K562 (cell line): ENCODE measurements around the gene MOCS3. TPM values are rescaled to one million over a fixed set of nuclear protein-coding genes. Genes with fewer than 3 reads are reported as not detected.

ENCODE experiments used
- CREB1 ChIP-seq, 2 experiments: sonication (generic) in 1 of 2; formaldehyde crosslinking in 1 of 2; IDR thresholded peaks; 2 replicates each; pipeline versions ENCODE4 v1.6.1 to v1.8.0; 2012 to 2022; ENCODE audit warnings: inconsistent platforms in 1 of 2, mild to moderate bottlenecking in 1 of 2, missing genetic modification reagents in 1 of 2, moderate library complexity in 1 of 2
- E2F4 ChIP-seq: sonication (generic); formaldehyde crosslinking; IDR thresholded peaks from 2 replicates; pipeline ENCODE4 v1.8.0; 2022; ENCODE audit warnings: mild to moderate bottlenecking, low read depth, missing genetic modification reagents
- HDAC3 ChIP-seq: fragments of 450-650 bp; IDR thresholded peaks from 2 replicates; pipeline ENCODE4 v1.6.1; 2018; ENCODE audit warnings: borderline replicate concordance, mild to moderate bottlenecking, moderate library complexity; ENCODE audit not compliant: partially characterized antibody
- ID3 ChIP-seq, 2 experiments: fragments of 250-450 bp in 1 of 2; fragments of 450-650 bp in 1 of 2; sonication (Bioruptor Pico) in 1 of 2; IDR thresholded peaks; 2 replicates each; pipeline versions ENCODE4 v1.6.1 to v1.8.0; 2016 to 2021; ENCODE audit warnings: mild to moderate bottlenecking in 2 of 2, moderate library complexity in 2 of 2, missing compliant biosample characterization in 1 of 2, missing genetic modification characterization in 1 of 2
- MEF2D ChIP-seq: conservative IDR thresholded peaks from 2 replicates; pipeline ENCODE4 v1.6.1; 2016; ENCODE audit warnings: low read depth, missing genetic modification characterization, missing compliant biosample characterization
- MIER1 ChIP-seq: fragments of 450-650 bp; IDR thresholded peaks from 2 replicates; pipeline ENCODE4 v1.6.1; 2016; ENCODE audit warnings: antibody characterized with exemption, mild to moderate bottlenecking, low read depth
- NR2C2 ChIP-seq, 2 experiments: fragments of 200-800 bp in 1 of 2; sonication (Bioruptor generic) in 1 of 2; sonication (generic) in 1 of 2; formaldehyde crosslinking in 1 of 2; IDR thresholded peaks; 2 replicates each; pipeline versions ENCODE4 v1.6.1 to v1.8.0; 2016 to 2022; ENCODE audit warnings: mild to moderate bottlenecking in 1 of 2, missing compliant biosample characterization in 1 of 2, missing genetic modification characterization in 1 of 2, missing genetic modification reagents in 1 of 2
- NR3C1 ChIP-seq: sonication (generic); formaldehyde crosslinking; IDR thresholded peaks from 2 replicates; pipeline ENCODE4 v1.8.1; 2022; ENCODE audit warnings: missing genetic modification reagents
- OTX1 ChIP-seq: fragments of 450-650 bp; formaldehyde crosslinking; IDR thresholded peaks from 2 replicates; pipeline ENCODE4 v1.4.0; 2022; ENCODE audit warnings: mild to moderate bottlenecking
- TEAD1 ChIP-seq, 2 experiments: fragments of 450-650 bp in 1 of 2; sonication (generic) in 1 of 2; formaldehyde crosslinking; IDR thresholded peaks; 2 replicates each; pipeline versions ENCODE4 v1.4.0 to v1.8.0; 2020 to 2022; ENCODE audit warnings: mild to moderate bottlenecking in 2 of 2, missing genetic modification reagents in 1 of 2
- TEAD4 ChIP-seq, 2 experiments: sonication (generic) in 1 of 2; formaldehyde crosslinking in 1 of 2; IDR thresholded peaks; 2 replicates each; pipeline versions ENCODE4 v1.6.1 to v1.8.0; 2012 to 2022; ENCODE audit warnings: borderline replicate concordance in 1 of 2, inconsistent platforms in 1 of 2, low read length in 1 of 2, mild to moderate bottlenecking in 1 of 2, missing genetic modification reagents in 1 of 2
- ZC3H11A ChIP-seq: IDR thresholded peaks from 2 replicates; pipeline ENCODE4 v1.6.1; 2012; ENCODE audit warnings: low read depth, low read length, improper control_type of control experiment
- ZFP30 ChIP-seq: fragments of 250-450 bp; sonication (Bioruptor Pico); IDR thresholded peaks from 2 replicates; pipeline ENCODE4 v1.8.0; 2022; ENCODE audit warnings: moderate library complexity, mild to moderate bottlenecking, inconsistent platforms, borderline replicate concordance
- ZNF23 ChIP-seq: fragments of 250-450 bp; sonication (Bioruptor Pico); IDR thresholded peaks from 2 replicates; pipeline ENCODE4 v1.4.0; 2020; ENCODE audit warnings: mild to moderate bottlenecking
- ZNF695 ChIP-seq: fragments of 450-650 bp; formaldehyde crosslinking; IDR thresholded peaks from 2 replicates; pipeline ENCODE4 v1.4.0; 2020; ENCODE audit warnings: mild to moderate bottlenecking, moderate library complexity
- ZNF75A ChIP-seq: fragments of 450-650 bp; formaldehyde crosslinking; IDR thresholded peaks from 2 replicates; pipeline ENCODE4 v1.4.0; 2020; ENCODE audit warnings: mild to moderate bottlenecking
- ZNF764 ChIP-seq: fragments of 250-450 bp; sonication (Bioruptor Pico); IDR thresholded peaks from 2 replicates; pipeline ENCODE4 v1.4.0; 2020; ENCODE audit warnings: low read depth, mild to moderate bottlenecking, moderate library complexity
- polyA plus RNA-seq, 8 experiments: library from polyadenylated mRNA; depleted of rRNA in 4 of 8; stranded (reverse) in 5 of 8; unstranded in 3 of 8; fragments of >200 nt; fragmentation: Nextera tagmentation in 2 of 8; fragmentation: Illumina TruSeq in 1 of 8; extraction: Ambion mirVana in 2 of 8; extraction: Trizol in 1 of 8; gene quantifications; 2 replicates each; pipeline versions ENCODE4 v1.2.1 to v1.2.3, GENCODE V29; 2011 to 2014; ENCODE audit warnings: inconsistent platforms in 1 of 8, missing spikeins in 1 of 8
- total RNA-seq, 7 experiments: library from RNA; depleted of rRNA in 6 of 7; stranded (reverse); fragments of >200 nt in 6 of 7; fragmentation: Illumina TruSeq in 2 of 7; extraction: Trizol in 2 of 7; gene quantifications; 2 replicates each; pipeline versions ENCODE4 v1.2.1 to v1.2.3, GENCODE V29; 2011 to 2021; ENCODE audit warnings: low replicate concordance in 1 of 7
- TF ChIP-seq, protein P1 (sequence below): fragments of 450-650 bp; IDR thresholded peaks from 2 replicates; pipeline ENCODE4 v1.6.1; 2014; ENCODE audit warnings: low read depth, mild to moderate bottlenecking, moderate library complexity, borderline replicate concordance
- TF ChIP-seq, protein P2 (sequence below), 2 experiments: fragments of 450-650 bp in 1 of 2; sonication (generic) in 1 of 2; formaldehyde crosslinking; conservative IDR thresholded peaks; 2 replicates each; pipeline versions ENCODE4 v1.4.0 to v1.8.1; 2020 to 2022; ENCODE audit warnings: mild to moderate bottlenecking in 1 of 2, missing genetic modification reagents in 1 of 2
- TF ChIP-seq, protein P3 (sequence below): fragments of 250-450 bp; sonication (Bioruptor Pico); IDR thresholded peaks from 2 replicates; pipeline ENCODE4 v1.5.1; 2021; ENCODE audit warnings: mild to moderate bottlenecking

The MOCS3 gene
- total and polyA plus RNA-seq, 9 of the 15 experiments (the other 6 are each of a cell fraction or from before 2014, with no cell fraction given) = 0.70 to 6.2 (median 2.9) TPM

DNA sequence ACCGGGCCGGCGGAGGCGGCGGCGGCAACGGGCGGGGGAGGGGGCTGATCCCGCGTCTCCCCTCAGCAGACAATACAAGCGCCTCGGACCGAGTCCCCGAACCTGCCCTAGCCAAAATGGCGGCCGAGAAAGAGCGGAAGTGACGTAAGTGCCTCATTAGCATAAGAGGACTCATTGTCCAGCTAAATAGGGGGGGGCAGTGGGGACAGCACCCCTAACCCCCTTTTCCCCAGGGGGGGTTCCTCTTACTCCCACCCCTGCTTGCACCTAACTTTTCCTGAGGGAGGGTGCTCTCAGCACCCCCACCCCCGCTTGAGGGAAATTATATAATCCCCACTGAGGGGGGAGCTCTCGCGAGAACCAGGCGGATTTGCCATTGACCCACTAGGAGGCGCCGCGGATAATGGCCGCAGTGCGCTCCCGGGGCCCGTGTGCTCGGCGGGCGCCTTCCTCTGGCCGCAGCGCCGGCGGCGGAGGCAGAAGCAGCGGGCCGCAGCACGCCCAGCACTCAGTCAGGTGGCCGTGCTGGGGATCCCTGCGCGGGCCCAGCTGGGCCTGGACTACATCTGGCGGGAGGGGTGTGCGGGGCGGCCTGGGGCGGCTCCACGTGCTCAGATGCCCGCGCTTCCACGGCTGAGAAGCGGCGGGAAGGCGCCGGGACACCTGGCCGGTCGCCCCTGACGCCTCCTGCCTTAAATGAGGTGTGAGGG, 27.2 kb upstream of the MOCS3 start, which contains the start of gene ADNP (continued):
- no peak for TF ChIP-seq MIER1
- TF ChIP-seq ID3 (CRISPR knock-in tag; IDR thresholded peaks at IDR 0.05) = no peak
- TF ChIP-seq ID3 (tag; IDR thresholded peaks at IDR 0.05) = peak; percentile 95
- TF ChIP-seq, protein P1, sequence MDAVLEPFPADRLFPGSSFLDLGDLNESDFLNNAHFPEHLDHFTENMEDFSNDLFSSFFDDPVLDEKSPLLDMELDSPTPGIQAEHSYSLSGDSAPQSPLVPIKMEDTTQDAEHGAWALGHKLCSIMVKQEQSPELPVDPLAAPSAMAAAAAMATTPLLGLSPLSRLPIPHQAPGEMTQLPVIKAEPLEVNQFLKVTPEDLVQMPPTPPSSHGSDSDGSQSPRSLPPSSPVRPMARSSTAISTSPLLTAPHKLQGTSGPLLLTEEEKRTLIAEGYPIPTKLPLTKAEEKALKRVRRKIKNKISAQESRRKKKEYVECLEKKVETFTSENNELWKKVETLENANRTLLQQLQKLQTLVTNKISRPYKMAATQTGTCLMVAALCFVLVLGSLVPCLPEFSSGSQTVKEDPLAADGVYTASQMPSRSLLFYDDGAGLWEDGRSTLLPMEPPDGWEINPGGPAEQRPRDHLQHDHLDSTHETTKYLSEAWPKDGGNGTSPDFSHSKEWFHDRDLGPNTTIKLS = peak; percentile 95
- TF ChIP-seq NR2C2 (CRISPR knock-in tag; IDR thresholded peaks at IDR 0.05) = peak; percentile 65; the same call in 1 of the 2 replicates
- peak; percentile 72 for TF ChIP-seq NR2C2 (tag; IDR thresholded peaks at IDR 0.05)
- TF ChIP-seq CREB1 (IDR thresholded peaks at IDR 0.05) = peak; percentile 61; the same call in 1 of the 2 replicates
- TF ChIP-seq CREB1 (CRISPR knock-in tag; IDR thresholded peaks at IDR 0.05) = peak; percentile 91
- TF ChIP-seq TEAD4 (IDR thresholded peaks at IDR 0.05; ENCODE audit: low read length) = no peak; the same call in none of the 2 replicates
- TF ChIP-seq TEAD4 (CRISPR knock-in tag; IDR thresholded peaks at IDR 0.05; ENCODE audit: borderline replicate concordance) = 0 out of 2 replicates have a peak, but pooled peaks have one; percentile 36
- TF ChIP-seq NR3C1 (CRISPR knock-in tag) = peak; percentile 93
- TF ChIP-seq MEF2D (tag) = no peak
- TF ChIP-seq, protein P2, sequence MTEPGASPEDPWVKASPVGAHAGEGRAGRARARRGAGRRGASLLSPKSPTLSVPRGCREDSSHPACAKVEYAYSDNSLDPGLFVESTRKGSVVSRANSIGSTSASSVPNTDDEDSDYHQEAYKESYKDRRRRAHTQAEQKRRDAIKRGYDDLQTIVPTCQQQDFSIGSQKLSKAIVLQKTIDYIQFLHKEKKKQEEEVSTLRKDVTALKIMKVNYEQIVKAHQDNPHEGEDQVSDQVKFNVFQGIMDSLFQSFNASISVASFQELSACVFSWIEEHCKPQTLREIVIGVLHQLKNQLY (CRISPR knock-in tag; conservative IDR thresholded peaks at IDR 0.05) = 0 out of 4 replicates have a peak, but pooled peaks of 1 of the 2 experiments have one; percentile 87
- TF ChIP-seq ZNF764 (CRISPR knock-in tag) = peak; percentile 12; the same call in 1 of the 2 replicates
- no peak for TF ChIP-seq E2F4 (CRISPR knock-in tag)
- peak; percentile 77 to 80; a peak in 3 of 4 replicates for TF ChIP-seq TEAD1 (CRISPR knock-in tag; IDR thresholded peaks at IDR 0.05)
- TF ChIP-seq ZC3H11A = peak; percentile 49; the same call in 1 of the 2 replicates
- TF ChIP-seq ZNF75A (CRISPR knock-in tag) = no peak
- TF ChIP-seq ZFP30 (CRISPR knock-in tag) = no peak
- no peak for TF ChIP-seq ZNF23 (CRISPR knock-in tag)
- peak; percentile 65 for TF ChIP-seq HDAC3
- no peak for TF ChIP-seq ZNF695 (CRISPR knock-in tag)
- 0 out of 2 replicates have a peak, but pooled peaks have one; percentile 23 for TF ChIP-seq OTX1 (CRISPR knock-in tag)
- TF ChIP-seq, protein P3, sequence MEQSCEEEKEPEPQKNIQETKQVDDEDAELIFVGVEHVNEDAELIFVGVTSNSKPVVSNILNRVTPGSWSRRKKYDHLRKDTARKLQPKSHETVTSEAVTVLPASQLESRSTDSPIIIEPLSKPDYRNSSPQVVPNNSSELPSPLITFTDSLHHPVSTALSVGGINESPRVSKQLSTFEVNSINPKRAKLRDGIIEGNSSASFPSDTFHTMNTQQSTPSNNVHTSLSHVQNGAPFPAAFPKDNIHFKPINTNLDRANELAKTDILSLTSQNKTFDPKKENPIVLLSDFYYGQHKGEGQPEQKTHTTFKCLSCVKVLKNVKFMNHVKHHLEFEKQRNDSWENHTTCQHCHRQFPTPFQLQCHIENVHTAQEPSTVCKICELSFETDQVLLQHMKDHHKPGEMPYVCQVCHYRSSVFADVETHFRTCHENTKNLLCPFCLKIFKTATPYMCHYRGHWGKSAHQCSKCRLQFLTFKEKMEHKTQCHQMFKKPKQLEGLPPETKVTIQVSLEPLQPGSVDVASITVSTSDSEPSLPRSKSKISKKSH (CRISPR knock-in tag) = no peak
